Activated CD8-positive, alpha-beta memory T cell treated with anti-CD3 and anti-CD28 coated beads, Interleukin-2, amount 10 ng/mL, durations not matched to agents 7 days and 5 days (primary cell): Measurements from ENCODE around the gene TRIM14. TPM values are rescaled to one million over a fixed set of nuclear protein-coding genes. Genes with fewer than 3 reads are reported as not detected.

Experiments used
- ATAC-seq: fragments of 150-1000 bp; cut with Tn5 transposase; one replicate; pipeline ENCODE4 v1.10.0; 2021; ENCODE audit warnings: moderate library complexity
- CTCF ChIA-PET: fragments of 350-600 bp; sonication (Branson Sonifier 250); formaldehyde crosslinking; loops from one replicate; lab custom pipeline; 2021; ENCODE audit warnings: antibody characterized with exemption; lab: Charles Lee
- DNase-seq: peaks from one replicate; pipeline ENCODE4 v3.0.0-alpha.2; 2020
- H3K27ac Mint-ChIP-seq: one replicate; pipeline ENCODE4 v1.8.0; 2021; ENCODE audit warnings: mild to moderate bottlenecking, mixed read lengths
- H3K27me3 Mint-ChIP-seq: one replicate; pipeline ENCODE4 v1.8.0; 2021; ENCODE audit warnings: mixed read lengths
- H3K36me3 Mint-ChIP-seq: one replicate; pipeline ENCODE4 v1.8.0; 2021; ENCODE audit warnings: mild to moderate bottlenecking, mixed read lengths
- H3K4me1 Mint-ChIP-seq: one replicate; pipeline ENCODE4 v1.8.0; 2021; ENCODE audit warnings: mixed read lengths
- H3K4me3 Mint-ChIP-seq: one replicate; pipeline ENCODE4 v1.8.0; 2021; ENCODE audit warnings: mild to moderate bottlenecking, moderate library complexity, mixed read lengths
- H3K9me3 Mint-ChIP-seq: one replicate; pipeline ENCODE4 v1.8.0; 2022; ENCODE audit warnings: low read depth, mixed read lengths
- total RNA-seq, 2 experiments: library from RNA; stranded (reverse); gene quantifications; one replicate each; pipeline ENCODE4 v1.2.3, GENCODE V29; 2021

TRIM14 gene
- total RNA-seq, 2 experiments from 2014 or later: 84.6 to 128 TPM

DNA sequence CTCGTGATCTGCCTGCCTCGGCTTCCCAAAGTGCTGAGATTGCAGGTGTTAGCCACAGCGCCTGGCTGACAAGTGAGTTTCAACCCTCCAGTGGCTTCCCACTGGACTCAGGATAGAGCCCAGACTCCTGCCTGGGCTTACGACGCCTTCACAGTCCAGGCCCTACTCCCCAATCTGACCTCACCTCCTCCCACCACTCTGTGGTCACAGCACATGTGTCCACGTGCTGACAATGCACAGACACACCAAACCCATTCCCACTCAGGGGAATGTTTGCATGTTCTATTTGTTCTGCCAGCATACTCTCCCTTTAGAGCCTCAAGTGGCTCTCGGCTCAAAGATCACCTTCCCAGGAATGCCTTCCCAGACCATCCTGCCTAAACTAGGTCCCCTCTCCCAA lies 31.1 kb upstream of the TRIM14 start:
- CTCF ChIA-PET: interaction anchor here (0.8 kb wide), 1 partner anchor 12 kb away, joined by 3 read pairs; no protein-coding TSS in a partner anchor
- H3K4me3 Mint-ChIP-seq: no peak overlapping the region
- peaks cover 31% of the 10 kb centered on the region for H3K4me1 Mint-ChIP-seq
- H3K36me3 Mint-ChIP-seq: peaks cover 1% of the 10 kb centered on the region
- no peaks in the 10 kb centered on the region for H3K27me3 Mint-ChIP-seq
- no peak for ATAC-seq
- no peaks in the 10 kb centered on the region for H3K9me3 Mint-ChIP-seq
- no peak for DNase-seq
- H3K27ac Mint-ChIP-seq: no peak overlapping the region

DNA sequence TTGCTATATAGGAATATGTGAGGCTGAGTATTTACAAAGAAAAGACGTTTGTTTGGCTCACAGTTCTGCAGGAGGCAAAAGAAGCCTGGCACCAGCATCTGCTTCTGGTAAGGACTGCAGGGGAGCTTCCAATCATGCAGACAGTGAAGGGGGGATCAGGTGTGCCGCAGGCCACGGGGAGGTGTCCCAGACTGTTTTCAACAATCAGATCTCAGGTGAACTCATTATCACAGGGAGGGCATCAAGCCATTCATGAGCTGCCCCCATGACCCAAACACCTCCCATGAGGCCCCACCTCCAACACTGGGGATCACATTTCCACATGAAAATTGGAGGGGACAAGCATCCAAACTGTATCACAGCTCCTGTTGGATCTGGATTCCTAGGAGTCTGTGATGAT lies 30.4 kb upstream of the TRIM14 start:
- Mint-ChIP-seq H3K9me3 (no peaks in the 10 kb centered on the region), H3K27ac (peak overlapping the region; percentile 30), H3K4me1 (peaks cover 31% of the 10 kb centered on the region), H3K4me3 (no peak overlapping the region), H3K36me3 (no peaks in the 10 kb centered on the region), H3K27me3 (no peaks in the 10 kb centered on the region)
- ATAC-seq: no peak
- no peak for DNase-seq
- CTCF ChIA-PET: interaction anchor here (0.8 kb wide), 1 partner anchor 12 kb away, joined by 3 read pairs; no protein-coding TSS in a partner anchor

- DNase-seq (no peak), ATAC-seq (no peak)
- Mint-ChIP-seq H3K4me1 (peaks cover 31% of the 10 kb centered on the region), H3K27ac (no peak overlapping the region), H3K36me3 (no peaks in the 10 kb centered on the region), H3K9me3 (no peaks in the 10 kb centered on the region), H3K4me3 (no peak overlapping the region), H3K27me3 (no peaks in the 10 kb centered on the region)
- CTCF ChIA-PET: interaction anchor here (0.6 to 1.6 kb wide), 2 partner anchors 27 to 227 kb away, joined by 3 to 4 read pairs; no protein-coding TSS in a partner anchor
Measured at GRCh38 chr9:98148486-98148885, 29.5 kb upstream of the TRIM14 start.

DNA sequence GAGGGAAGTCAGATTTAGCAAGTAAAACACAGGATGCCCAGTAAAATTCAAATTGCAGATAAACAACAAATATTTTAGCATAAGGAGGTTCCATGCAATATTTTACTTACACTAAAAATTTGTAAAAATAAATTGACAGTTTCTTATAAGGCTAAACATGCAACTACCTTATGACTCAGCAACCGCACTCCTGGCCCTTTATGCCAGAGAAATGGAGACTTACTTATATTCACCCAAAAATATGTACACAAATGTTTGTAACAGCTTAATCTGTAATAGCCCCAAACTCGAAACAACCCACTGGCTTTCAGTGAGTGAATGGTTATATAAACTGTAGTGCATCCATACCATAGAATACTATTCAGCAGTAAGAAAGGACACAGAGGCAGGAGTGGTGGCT lies 28.6 kb upstream of the TRIM14 start:
- peak; percentile 47 for ATAC-seq
- peak; percentile 57 for DNase-seq
- H3K4me1 Mint-ChIP-seq: peaks cover 31% of the 10 kb centered on the region
- CTCF ChIA-PET: interaction anchor here (1.6 kb wide), 1 partner anchor 26 kb away, joined by 4 read pairs; no protein-coding TSS in a partner anchor
- H3K4me3 Mint-ChIP-seq: no peak overlapping the region
- no peaks in the 10 kb centered on the region for H3K9me3 Mint-ChIP-seq
- no peaks in the 10 kb centered on the region for H3K36me3 Mint-ChIP-seq
- no peaks in the 10 kb centered on the region for H3K27me3 Mint-ChIP-seq
- H3K27ac Mint-ChIP-seq: peak overlapping the region; percentile 78

DNA sequence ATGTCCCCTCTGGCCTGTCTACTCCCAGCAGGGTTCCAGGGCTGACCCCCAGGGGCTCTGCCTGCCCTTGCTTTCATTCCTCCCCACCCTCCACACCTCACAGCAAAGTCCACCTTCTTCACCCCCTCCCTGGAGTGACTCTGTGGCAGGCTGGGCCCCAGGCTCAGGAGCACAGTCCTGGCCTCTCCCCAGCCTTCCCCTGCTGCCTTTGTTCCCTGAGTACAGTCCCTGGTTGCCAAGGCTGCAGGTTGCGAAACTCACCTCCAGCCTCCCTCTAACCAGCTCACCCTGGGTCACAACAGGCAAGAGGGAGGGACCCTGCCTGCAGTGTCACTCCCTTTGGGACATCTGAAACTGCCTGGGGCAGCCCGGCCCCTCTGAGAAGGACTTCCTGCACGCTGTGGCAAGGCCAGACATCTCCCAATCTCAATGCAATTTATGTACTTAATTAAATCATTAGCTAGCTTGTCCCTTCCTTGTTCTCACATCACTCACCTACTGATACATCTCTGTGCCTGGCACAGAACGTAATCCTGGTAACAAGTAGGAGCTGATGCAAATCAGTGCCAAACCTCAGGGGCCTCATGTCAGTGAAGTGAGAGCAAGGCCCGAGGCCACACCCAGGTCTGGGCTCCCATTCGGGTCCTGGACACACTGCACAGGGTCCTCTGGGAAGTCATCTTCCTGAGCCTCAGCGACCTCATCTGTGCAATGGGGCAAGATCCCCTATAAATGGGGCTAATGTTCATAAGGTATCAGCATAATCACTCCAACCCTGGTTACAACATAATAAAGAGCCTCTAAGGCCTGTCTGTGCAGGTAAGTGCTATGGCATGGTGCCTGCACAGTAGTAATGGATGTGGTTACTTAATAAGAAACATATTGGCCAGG lies 27.3 kb upstream of the TRIM14 start:
- Mint-ChIP-seq H3K9me3 (no peaks in the 10 kb centered on the region), H3K36me3 (no peaks in the 10 kb centered on the region), H3K27me3 (no peaks in the 10 kb centered on the region), H3K27ac (no peak overlapping the region), H3K4me3 (no peak overlapping the region), H3K4me1 (peaks cover 31% of the 10 kb centered on the region)
- CTCF ChIA-PET: no interaction called here
- no peak for ATAC-seq
- no peak for DNase-seq

DNA sequence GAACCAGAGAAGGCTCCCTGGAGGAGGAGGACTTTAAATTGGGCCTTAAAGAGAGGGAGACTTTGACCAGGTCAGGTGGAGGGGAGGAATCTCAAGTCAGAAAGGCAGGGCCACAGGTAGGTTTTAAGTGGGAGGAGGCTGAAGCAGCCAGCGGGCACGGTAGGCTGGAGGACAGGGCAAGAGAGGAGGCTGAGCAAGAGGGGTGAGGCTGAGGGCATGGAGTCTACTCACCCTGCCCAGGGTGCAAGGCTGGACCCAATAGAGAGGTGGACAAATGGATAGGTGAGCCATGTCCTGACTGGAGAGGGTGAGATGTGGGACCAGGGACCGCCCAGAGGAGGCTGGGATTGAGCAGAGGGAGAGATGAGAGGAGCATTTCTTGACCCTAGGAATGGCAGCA lies 25.6 kb upstream of the TRIM14 start:
- H3K9me3 Mint-ChIP-seq: no peaks in the 10 kb centered on the region
- no peaks in the 10 kb centered on the region for H3K27me3 Mint-ChIP-seq
- no peak for ATAC-seq
- H3K4me3 Mint-ChIP-seq: no peak overlapping the region
- H3K4me1 Mint-ChIP-seq: peaks cover 22% of the 10 kb centered on the region
- H3K36me3 Mint-ChIP-seq: no peaks in the 10 kb centered on the region
- no peak overlapping the region for H3K27ac Mint-ChIP-seq
- no peak for DNase-seq
- CTCF ChIA-PET: no interaction called here

DNA sequence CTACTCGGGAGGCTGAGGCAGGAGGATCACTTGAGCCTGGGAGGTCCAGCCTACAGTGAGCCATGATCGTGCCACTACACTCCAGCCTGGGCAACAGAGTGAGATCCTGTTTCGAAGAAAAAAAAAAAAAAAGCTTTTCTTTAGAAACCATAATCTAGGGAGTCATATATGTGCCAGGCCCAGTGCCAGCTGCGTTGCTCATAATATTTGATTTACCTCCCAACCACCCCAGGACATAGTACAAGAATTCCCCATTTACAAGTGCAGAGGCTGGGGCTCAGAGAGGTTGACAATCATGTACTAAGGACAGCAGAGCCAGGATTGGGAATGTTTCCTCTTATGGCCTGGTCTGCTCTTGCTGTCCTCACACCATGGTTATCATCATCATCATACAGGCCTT lies 25.1 kb upstream of the TRIM14 start:
- no peaks in the 10 kb centered on the region for H3K27me3 Mint-ChIP-seq
- no peaks in the 10 kb centered on the region for H3K9me3 Mint-ChIP-seq
- H3K4me1 Mint-ChIP-seq: peaks cover 22% of the 10 kb centered on the region
- no peak overlapping the region for H3K27ac Mint-ChIP-seq
- no peaks in the 10 kb centered on the region for H3K36me3 Mint-ChIP-seq
- H3K4me3 Mint-ChIP-seq: no peak overlapping the region
- DNase-seq (no peak), ATAC-seq (no peak)
- CTCF ChIA-PET: no interaction called here

- no peak for ATAC-seq
- H3K4me3 Mint-ChIP-seq: no peak overlapping the region
- no peaks in the 10 kb centered on the region for H3K36me3 Mint-ChIP-seq
- no peaks in the 10 kb centered on the region for H3K9me3 Mint-ChIP-seq
- DNase-seq: no peak
- H3K27me3 Mint-ChIP-seq: no peaks in the 10 kb centered on the region
- H3K27ac Mint-ChIP-seq: no peak overlapping the region
- peaks cover 17% of the 10 kb centered on the region for H3K4me1 Mint-ChIP-seq
- CTCF ChIA-PET: no interaction called here
Measured at GRCh38 chr9:98142925-98143481, 24.0 kb upstream of the TRIM14 start.

DNA sequence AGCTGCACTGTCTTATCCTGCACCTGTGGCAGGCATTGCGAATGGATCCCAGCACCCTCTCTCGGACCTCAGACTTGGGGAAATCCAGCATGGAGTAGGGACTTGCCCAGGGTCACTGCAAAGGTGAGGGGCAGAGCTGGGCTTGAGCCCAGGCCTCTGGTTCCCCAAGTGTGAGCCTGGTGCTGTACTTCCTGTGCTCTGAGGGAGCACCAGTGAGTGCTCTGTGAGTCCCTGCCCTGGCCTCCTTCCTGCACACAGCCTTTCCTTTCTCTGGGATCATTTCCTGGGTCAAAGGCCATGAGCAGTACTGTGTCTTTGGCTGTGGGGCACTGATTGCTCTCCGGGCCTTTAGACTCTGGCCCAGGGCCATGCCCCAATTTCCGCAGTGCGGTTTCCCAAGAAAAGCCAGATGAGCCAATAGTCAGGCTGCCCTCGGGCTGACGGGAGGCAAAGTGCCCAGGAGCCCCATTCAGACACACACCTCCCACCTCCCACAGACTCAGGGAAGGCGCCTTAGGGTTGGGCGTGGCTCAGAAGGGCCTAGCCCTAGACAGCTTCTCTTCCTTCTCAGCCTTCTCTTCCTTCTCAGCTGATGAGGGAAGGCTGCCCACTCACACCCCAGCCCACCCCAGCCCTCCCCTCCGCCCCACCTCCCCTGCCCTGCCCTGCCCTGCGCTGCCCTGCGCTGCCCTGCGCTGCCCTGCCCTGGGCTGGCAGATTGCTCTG lies 23.3 kb upstream of the TRIM14 start:
- no peaks in the 10 kb centered on the region for H3K36me3 Mint-ChIP-seq
- no peaks in the 10 kb centered on the region for H3K9me3 Mint-ChIP-seq
- ATAC-seq (no peak), DNase-seq (no peak)
- H3K27me3 Mint-ChIP-seq: no peaks in the 10 kb centered on the region
- no peak overlapping the region for H3K27ac Mint-ChIP-seq
- CTCF ChIA-PET: interaction anchor here (1.0 to 1.1 kb wide), 3 partner anchors 10 to 37 kb away, joined by 3 read pairs; partner anchors contain the start of gene TRIM14
- peaks cover 13% of the 10 kb centered on the region for H3K4me1 Mint-ChIP-seq
- H3K4me3 Mint-ChIP-seq: no peak overlapping the region

DNA sequence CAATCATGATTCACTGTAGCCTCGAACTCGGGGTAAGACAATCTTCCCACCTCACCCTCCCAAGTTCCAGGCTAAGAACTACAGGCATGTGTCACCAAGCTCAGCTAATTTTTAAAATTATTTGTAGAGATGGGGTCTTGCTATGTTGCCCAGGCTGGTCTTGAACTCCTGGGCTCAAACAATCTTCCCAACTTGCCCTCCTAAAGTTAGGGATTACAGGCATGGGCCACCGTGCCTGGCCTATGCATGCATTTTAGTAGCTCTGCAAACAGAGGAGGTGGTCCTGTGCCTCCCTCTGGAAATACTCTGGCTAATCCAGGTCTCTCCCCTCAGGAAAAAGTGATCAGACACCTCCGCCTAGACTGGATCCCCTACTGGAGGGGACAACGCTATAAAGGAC lies 21.5 kb upstream of the TRIM14 start:
- no peaks in the 10 kb centered on the region for H3K9me3 Mint-ChIP-seq
- H3K27ac Mint-ChIP-seq: no peak overlapping the region
- DNase-seq: no peak
- no peaks in the 10 kb centered on the region for H3K4me1 Mint-ChIP-seq
- H3K4me3 Mint-ChIP-seq: no peak overlapping the region
- CTCF ChIA-PET: no interaction called here
- no peaks in the 10 kb centered on the region for H3K27me3 Mint-ChIP-seq
- no peaks in the 10 kb centered on the region for H3K36me3 Mint-ChIP-seq
- ATAC-seq: no peak

DNA sequence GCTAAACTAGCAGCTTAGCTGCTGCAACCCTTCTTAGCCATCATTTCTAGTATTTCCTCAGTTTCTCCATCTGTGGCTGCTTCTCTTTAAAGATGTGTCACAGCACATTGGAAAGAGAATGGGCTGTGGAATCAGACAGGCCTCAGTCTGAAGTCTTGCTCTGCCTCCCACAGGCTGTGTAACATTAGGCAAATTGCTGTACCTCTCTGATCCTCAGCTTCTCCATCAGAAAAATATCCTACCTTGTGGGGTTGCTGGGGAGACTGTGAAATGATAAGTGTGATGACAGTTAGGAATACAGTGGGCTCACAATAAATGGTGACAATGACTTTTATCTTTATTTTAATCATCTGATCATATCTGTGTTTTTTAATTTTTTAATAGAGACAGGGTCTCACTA lies 17.5 kb upstream of the TRIM14 start:
- Mint-ChIP-seq H3K27me3 (no peaks in the 10 kb centered on the region), H3K4me3 (no peak overlapping the region), H3K27ac (no peak overlapping the region), H3K36me3 (no peaks in the 10 kb centered on the region), H3K9me3 (no peaks in the 10 kb centered on the region), H3K4me1 (peaks cover 9% of the 10 kb centered on the region)
- CTCF ChIA-PET: no interaction called here
- DNase-seq (no peak), ATAC-seq (no peak)

- H3K36me3 Mint-ChIP-seq: no peaks in the 10 kb centered on the region
Measured at GRCh38 chr9:98135938-98136337, 16.9 kb upstream of the TRIM14 start.

DNA sequence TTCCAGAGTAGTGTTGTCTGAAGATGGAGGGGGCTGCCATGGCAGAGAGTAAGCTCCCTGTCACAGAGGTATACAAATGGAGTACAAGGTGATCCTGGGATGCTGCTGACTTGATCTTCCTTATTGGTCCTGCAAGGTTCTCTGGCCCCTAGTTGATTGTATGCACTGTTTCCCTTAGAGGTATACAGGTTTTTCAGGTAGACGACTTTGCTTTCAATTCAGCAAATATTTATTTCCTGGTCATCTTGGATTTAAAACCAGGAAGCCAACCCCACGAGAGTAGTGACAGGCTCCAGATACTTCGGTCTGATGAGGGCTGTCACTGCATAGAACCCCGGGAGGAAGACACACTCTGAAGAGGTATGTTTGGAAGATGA lies 16.5 kb upstream of the TRIM14 start:
- H3K4me3 Mint-ChIP-seq: no peak overlapping the region
- CTCF ChIA-PET: no interaction called here
- H3K27ac Mint-ChIP-seq: no peak overlapping the region
- no peaks in the 10 kb centered on the region for H3K36me3 Mint-ChIP-seq
- H3K4me1 Mint-ChIP-seq: peaks cover 9% of the 10 kb centered on the region
- DNase-seq (no peak), ATAC-seq (no peak)
- H3K27me3 Mint-ChIP-seq: no peaks in the 10 kb centered on the region
- H3K9me3 Mint-ChIP-seq: no peaks in the 10 kb centered on the region

More at GRCh38 chr9:98135938-98136337, 16.9 kb upstream of the TRIM14 start:
- no peaks in the 10 kb centered on the region for H3K9me3 Mint-ChIP-seq
- CTCF ChIA-PET: no interaction called here
- H3K27me3 Mint-ChIP-seq: no peaks in the 10 kb centered on the region
- H3K4me3 Mint-ChIP-seq: no peak overlapping the region
- ATAC-seq: no peak
- H3K27ac Mint-ChIP-seq: no peak overlapping the region
- no peak for DNase-seq
- H3K4me1 Mint-ChIP-seq: peaks cover 9% of the 10 kb centered on the region
